ENCODE results near the gene AK5.

DNA sequence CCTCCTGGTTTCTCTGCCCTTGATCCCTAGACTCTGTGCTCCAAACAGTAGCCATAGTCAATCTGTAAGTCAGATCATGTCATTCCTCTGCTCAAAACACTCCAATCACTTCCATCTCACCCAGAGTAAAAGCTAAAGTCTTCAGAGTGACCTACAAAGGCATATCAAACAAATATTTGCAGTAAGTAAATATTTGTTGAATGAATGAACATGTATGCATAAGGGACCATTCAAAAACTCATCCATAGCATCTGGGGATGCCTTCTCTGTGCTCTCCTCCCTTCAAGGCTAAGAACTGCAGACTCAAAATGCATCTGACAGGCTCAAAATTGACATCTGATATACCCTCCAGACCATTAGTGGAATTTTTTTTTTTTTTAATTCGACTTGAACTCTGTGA, 18.1 kb upstream of the AK5 start:
- TF ChIP-seq, protein P1, sequence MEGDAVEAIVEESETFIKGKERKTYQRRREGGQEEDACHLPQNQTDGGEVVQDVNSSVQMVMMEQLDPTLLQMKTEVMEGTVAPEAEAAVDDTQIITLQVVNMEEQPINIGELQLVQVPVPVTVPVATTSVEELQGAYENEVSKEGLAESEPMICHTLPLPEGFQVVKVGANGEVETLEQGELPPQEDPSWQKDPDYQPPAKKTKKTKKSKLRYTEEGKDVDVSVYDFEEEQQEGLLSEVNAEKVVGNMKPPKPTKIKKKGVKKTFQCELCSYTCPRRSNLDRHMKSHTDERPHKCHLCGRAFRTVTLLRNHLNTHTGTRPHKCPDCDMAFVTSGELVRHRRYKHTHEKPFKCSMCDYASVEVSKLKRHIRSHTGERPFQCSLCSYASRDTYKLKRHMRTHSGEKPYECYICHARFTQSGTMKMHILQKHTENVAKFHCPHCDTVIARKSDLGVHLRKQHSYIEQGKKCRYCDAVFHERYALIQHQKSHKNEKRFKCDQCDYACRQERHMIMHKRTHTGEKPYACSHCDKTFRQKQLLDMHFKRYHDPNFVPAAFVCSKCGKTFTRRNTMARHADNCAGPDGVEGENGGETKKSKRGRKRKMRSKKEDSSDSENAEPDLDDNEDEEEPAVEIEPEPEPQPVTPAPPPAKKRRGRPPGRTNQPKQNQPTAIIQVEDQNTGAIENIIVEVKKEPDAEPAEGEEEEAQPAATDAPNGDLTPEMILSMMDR (conservative IDR thresholded peaks at IDR 0.05 in 1 of 2, IDR thresholded peaks at IDR 0.05 in 1 of 2; ENCODE audit: extremely low read depth in 1 of 2, insufficient read depth in 1 of 2, low read depth in 1 of 2, low read length in 2 of 2), result no peak
- no peak for TF ChIP-seq EZH2 (IDR thresholded peaks at IDR 0.05; ENCODE audit: borderline replicate concordance, low read length)

Data from mammary epithelial cell (primary cell).